GM23248 (cell line): Measurements from ENCODE around the gene PTPRB. TPM values are rescaled to one million over a fixed set of nuclear protein-coding genes. Genes with fewer than 3 reads are reported as not detected.
"Not testable (repeated sequence)": the region's sequence is repeated elsewhere in the genome, so short reads cannot be mapped to it uniquely, and the experiment has no call there.

Experiments
- DNase-seq: peaks from one replicate; pipeline ENCODE4 v3.0.0-alpha.2; 2015
- H2AFZ ChIP-seq: fragments of 200-600 bp; sonication (generic); 2 replicates; pipeline ENCODE4 v1.6.1; 2016; ENCODE audit warnings: antibody characterized with exemption
- H3F3A ChIP-seq: fragments of 200-600 bp; sonication (generic); 2 replicates; pipeline ENCODE4 v1.6.1; 2016; ENCODE audit warnings: mild to moderate bottlenecking, antibody characterized with exemption, mixed run types; ENCODE audit not compliant: insufficient read depth
- H3K27ac ChIP-seq: fragments of 200-600 bp; sonication (generic); 2 replicates; pipeline ENCODE4 v1.5.1; 2016; ENCODE audit warnings: mild to moderate bottlenecking
- H3K27me3 ChIP-seq: fragments of 200-600 bp; sonication (generic); replicated peaks from 2 replicates; pipeline ENCODE4 v1.6.1; 2016; ENCODE audit warnings: mild to moderate bottlenecking; ENCODE audit not compliant: insufficient read depth
- H3K36me3 ChIP-seq: fragments of 200-600 bp; sonication (generic); 2 replicates; pipeline ENCODE4 v1.6.1; 2016; ENCODE audit warnings: low read depth, mild to moderate bottlenecking
- H3K4me1 ChIP-seq: fragments of 200-600 bp; sonication (generic); 2 replicates; pipeline ENCODE4 v1.6.1; 2016; ENCODE audit warnings: mild to moderate bottlenecking; ENCODE audit not compliant: insufficient read depth
- H3K4me2 ChIP-seq: fragments of 200-600 bp; sonication (generic); one replicate; pipeline ENCODE4 v1.6.1; 2016; ENCODE audit warnings: mild to moderate bottlenecking; ENCODE audit not compliant: unreplicated experiment
- H3K4me3 ChIP-seq: fragments of 200-600 bp; sonication (generic); 2 replicates; pipeline ENCODE4 v1.5.1; 2016; ENCODE audit warnings: mild to moderate bottlenecking
- H3K79me2 ChIP-seq: fragments of 200-600 bp; sonication (generic); 2 replicates; pipeline ENCODE4 v1.6.1; 2016; ENCODE audit warnings: mild to moderate bottlenecking; ENCODE audit not compliant: insufficient read depth
- H3K9ac ChIP-seq: fragments of 200-600 bp; sonication (generic); 2 replicates; pipeline ENCODE4 v1.6.1; 2016; ENCODE audit warnings: mild to moderate bottlenecking
- H3K9me2 ChIP-seq: fragments of 200-600 bp; sonication (generic); 2 replicates; pipeline ENCODE4 v1.6.1; 2016; ENCODE audit warnings: mixed run types, mild to moderate bottlenecking, moderate library complexity; ENCODE audit not compliant: insufficient read depth
- H3K9me3 ChIP-seq: fragments of 200-600 bp; sonication (generic); one replicate; pipeline ENCODE4 v1.6.1; 2017; ENCODE audit warnings: low read depth
- H4K20me1 ChIP-seq: fragments of 200-600 bp; sonication (generic); 2 replicates; pipeline ENCODE4 v1.6.0; 2016; ENCODE audit not compliant: insufficient read depth
- EZH2 ChIP-seq: fragments of 200-600 bp; sonication (generic); IDR thresholded peaks from 2 replicates; pipeline ENCODE4 v1.6.1; 2018; ENCODE audit warnings: antibody characterized with exemption, mild to moderate bottlenecking; ENCODE audit not compliant: insufficient read depth, poor library complexity, severe bottlenecking
- EZH2phosphoT487 ChIP-seq: fragments of 200-600 bp; sonication (generic); IDR thresholded peaks from 2 replicates; pipeline ENCODE4 v1.6.1; 2018; ENCODE audit warnings: antibody characterized with exemption, moderate library complexity, mild to moderate bottlenecking, low read depth; ENCODE audit not compliant: insufficient read depth
- WGBS, 2 experiments: methylation state at CpG; one replicate each; pipeline ENCODE4 v1.1.6; 2015 to 2017; ENCODE audit warnings: low lambda C conversion rate in 2 of 2, low coverage in 1 of 2; ENCODE audit errors: missing lambda C conversion rate in 2 of 2; 5-methylcytosine and 5-hydroxymethylcytosine counted together
- in situ Hi-C: fragments of 300-500 bp; cut with MboI; formaldehyde crosslinking; loops from 2 replicates; pipeline ENCODE4 v1.15.0; 2020
- polyA plus RNA-seq: library from polyadenylated mRNA; unstranded; fragments of >200 nt; fragmentation: Nextera tagmentation; extraction: Ambion mirVana; gene quantifications from 2 replicates; pipeline ENCODE4 v1.2.1, GENCODE V29; 2016
- total RNA-seq: library from RNA; depleted of rRNA; stranded (reverse); fragments of >200 nt; shearing (Covaris generic); gene quantifications from 2 replicates; pipeline ENCODE4 v1.2.3, GENCODE V29; 2014

PTPRB gene
- total and polyA plus RNA-seq, 2 experiments from 2014 or later, result 3.8 to 4.4 TPM

DNA sequence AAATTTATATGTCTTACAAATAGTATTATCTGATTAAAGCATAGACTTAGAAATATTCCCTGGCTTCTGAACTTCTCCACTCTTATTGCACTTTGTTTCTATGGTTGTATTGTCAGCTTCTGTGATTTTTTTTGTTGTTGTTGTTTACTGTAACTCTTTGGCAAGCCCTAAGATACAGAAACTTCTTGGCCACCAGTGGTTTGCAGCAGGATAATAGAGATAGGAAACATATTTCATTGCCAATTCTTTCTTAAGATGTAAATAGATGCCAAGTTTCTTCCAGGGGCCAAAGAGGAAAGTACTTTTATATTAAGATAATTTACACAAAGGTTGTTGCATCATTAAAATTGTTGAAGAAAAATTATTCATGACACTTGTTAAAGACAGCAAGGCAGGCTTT is 123.8 kb downstream of the PTPRB start:
- H3K79me2 ChIP-seq, result no peaks in the 10 kb centered on the region
- no peaks in the 10 kb centered on the region for H3K9me2 ChIP-seq
- H3F3A ChIP-seq, result no peaks in the 10 kb centered on the region
- H3K27ac ChIP-seq, result no peak overlapping the region
- no peak for TF ChIP-seq EZH2phosphoT487
- TF ChIP-seq EZH2, result no peak
- no peak for DNase-seq
- no peak overlapping the region for H3K9ac ChIP-seq
- no peak overlapping the region for H3K4me2 ChIP-seq
- in situ Hi-C loops, result no loop called here
- H3K4me3 ChIP-seq, result no peak overlapping the region
- no peaks in the 10 kb centered on the region for H4K20me1 ChIP-seq
- H3K4me1 ChIP-seq, result peaks cover 4% of the 10 kb centered on the region; the same call in 1 of the 2 replicates
- no peaks in the 10 kb centered on the region for H3K36me3 ChIP-seq
- no peak overlapping the region for H2AFZ ChIP-seq
- no peaks in the 10 kb centered on the region for H3K27me3 ChIP-seq
- no peaks in the 10 kb centered on the region for H3K9me3 ChIP-seq

DNA sequence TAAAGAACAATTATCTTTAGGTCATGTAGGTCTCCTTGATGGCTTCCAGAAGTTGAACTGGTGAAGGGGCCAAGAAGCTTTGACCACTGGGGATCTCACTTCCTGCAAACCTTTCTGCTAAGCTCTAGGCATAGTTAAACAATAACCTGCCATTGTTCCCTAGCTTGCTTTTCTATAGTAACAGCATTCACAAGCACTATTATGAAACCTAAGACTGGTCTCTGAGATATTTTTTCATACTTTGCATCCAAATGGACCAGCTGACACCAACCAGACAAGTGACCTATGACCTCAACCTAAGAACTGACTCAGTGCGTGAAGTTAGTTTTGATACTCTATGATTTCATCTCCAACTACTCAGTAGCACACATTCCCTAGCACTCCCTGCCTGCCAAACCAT is 129.1 kb downstream of the PTPRB start:
- no peak for TF ChIP-seq EZH2phosphoT487
- TF ChIP-seq EZH2, result no peak
- Histone ChIP-seq H3K9me3 (no peaks in the 10 kb centered on the region), H3K9me2 (no peaks in the 10 kb centered on the region), H2AFZ (no peak overlapping the region), H3K27ac (no peak overlapping the region), H3K4me3 (no peak overlapping the region), H3F3A (no peaks in the 10 kb centered on the region), H3K9ac (no peak overlapping the region), H3K27me3 (no peaks in the 10 kb centered on the region), H4K20me1 (no peaks in the 10 kb centered on the region), H3K4me2 (no peak overlapping the region), H3K4me1 (no peaks in the 10 kb centered on the region), H3K36me3 (no peaks in the 10 kb centered on the region), H3K79me2 (no peaks in the 10 kb centered on the region)
- in situ Hi-C loops, result no loop called here
- 90 to 94% methylated on average over 1 of the region's 1 CpG for WGBS, 2 experiments
- no peak for DNase-seq

DNA sequence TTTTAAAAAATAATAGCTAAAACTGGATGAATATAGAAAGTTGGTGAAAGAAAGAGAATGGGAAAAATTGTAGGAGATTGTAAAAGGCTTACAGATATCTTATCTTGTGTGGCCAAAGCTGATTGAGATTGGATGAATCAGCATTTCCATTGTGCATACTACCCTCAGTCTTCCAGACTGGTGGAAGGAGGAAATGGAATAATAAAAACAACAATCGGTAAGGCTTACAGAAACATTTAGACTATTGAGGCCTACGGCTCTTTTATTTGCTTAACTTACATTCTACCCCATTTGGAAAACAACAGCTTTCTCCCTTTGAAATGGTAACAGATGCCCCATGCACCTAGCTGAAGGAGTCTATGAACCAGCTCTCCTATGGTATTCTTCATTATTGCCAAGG is 129.8 kb downstream of the PTPRB start:
- TF ChIP-seq EZH2 (no peak), EZH2phosphoT487 (no peak)
- Histone ChIP-seq H3K9me2 (no peaks in the 10 kb centered on the region), H3K27ac (no peak overlapping the region), H3K9me3 (no peaks in the 10 kb centered on the region), H3K4me2 (no peak overlapping the region), H3K27me3 (no peaks in the 10 kb centered on the region), H3K4me3 (no peak overlapping the region), H3K4me1 (no peaks in the 10 kb centered on the region), H4K20me1 (no peaks in the 10 kb centered on the region), H3K79me2 (no peaks in the 10 kb centered on the region), H3K9ac (no peak overlapping the region), H3F3A (no peaks in the 10 kb centered on the region), H2AFZ (no peak overlapping the region), H3K36me3 (no peaks in the 10 kb centered on the region)
- in situ Hi-C loops, result no loop called here
- DNase-seq, result no peak
- 59 to 63% methylated on average over 2 of the region's 2 CpGs for WGBS, 2 experiments

DNA sequence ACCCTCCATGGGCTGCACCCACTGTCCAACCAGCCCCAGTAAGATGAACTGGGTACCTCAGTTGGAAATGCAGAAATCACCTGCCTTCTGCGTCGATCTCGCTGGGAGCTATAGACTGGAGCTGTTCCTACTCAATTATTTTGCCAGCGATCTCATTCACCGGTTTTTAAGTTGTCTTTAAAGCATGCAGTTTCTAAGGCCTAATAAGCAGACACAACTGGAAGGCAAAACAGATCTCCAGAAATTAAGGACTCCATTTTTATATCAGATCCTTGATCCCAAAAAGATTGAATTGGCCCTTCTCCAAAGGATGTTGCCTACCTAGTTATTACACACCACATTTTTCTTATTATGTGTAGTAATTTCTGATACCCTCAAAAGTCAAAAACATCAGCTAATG is 139.7 kb downstream of the PTPRB start:
- Histone ChIP-seq H3K27ac (no peak overlapping the region), H3K4me3 (no peak overlapping the region), H3K27me3 (no peaks in the 10 kb centered on the region), H3F3A (no peaks in the 10 kb centered on the region), H3K9me2 (no peaks in the 10 kb centered on the region), H4K20me1 (no peaks in the 10 kb centered on the region), H3K4me1 (no peaks in the 10 kb centered on the region), H3K4me2 (no peak overlapping the region), H2AFZ (no peak overlapping the region), H3K9ac (no peak overlapping the region), H3K9me3 (no peaks in the 10 kb centered on the region), H3K79me2 (no peaks in the 10 kb centered on the region), H3K36me3 (no peaks in the 10 kb centered on the region)
- TF ChIP-seq EZH2 (no peak), EZH2phosphoT487 (no peak)
- in situ Hi-C loops, result no loop called here
- 62 to 64% methylated on average over 5 of the region's 5 CpGs for WGBS, 2 experiments
- no peak for DNase-seq

DNA sequence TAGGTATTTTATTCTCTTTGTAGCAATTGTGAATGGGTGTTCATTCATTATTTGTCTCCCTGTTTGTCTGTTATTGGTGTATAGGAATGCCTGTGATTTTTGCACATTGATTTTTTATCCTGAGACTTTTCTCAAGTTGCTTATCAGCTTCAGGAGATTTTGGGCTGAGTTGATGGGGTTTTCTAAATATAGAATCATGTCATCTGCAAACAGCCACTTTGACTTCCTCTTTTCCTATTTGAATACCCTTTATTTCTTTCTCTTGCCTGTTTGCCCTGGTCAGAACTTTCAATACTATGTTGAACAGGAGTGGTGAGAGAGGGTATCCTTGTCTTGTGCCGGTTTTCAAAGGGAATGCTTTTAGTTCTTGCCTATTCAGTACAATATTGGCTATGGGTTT is 144.3 kb downstream of the PTPRB start:
- H3K27ac ChIP-seq, H3K36me3 ChIP-seq, H3K79me2 ChIP-seq, H3K4me1 ChIP-seq, H3K9me3 ChIP-seq, H4K20me1 ChIP-seq, in situ Hi-C loops, H3K9ac ChIP-seq, H3K4me3 ChIP-seq, H3K27me3 ChIP-seq, H3F3A ChIP-seq, H3K9me2 ChIP-seq, DNase-seq, H3K4me2 ChIP-seq, H2AFZ ChIP-seq: not testable (repeated sequence)
- 44 to 65% methylated on average over 1 of the region's 1 CpG for WGBS, 2 experiments

DNA sequence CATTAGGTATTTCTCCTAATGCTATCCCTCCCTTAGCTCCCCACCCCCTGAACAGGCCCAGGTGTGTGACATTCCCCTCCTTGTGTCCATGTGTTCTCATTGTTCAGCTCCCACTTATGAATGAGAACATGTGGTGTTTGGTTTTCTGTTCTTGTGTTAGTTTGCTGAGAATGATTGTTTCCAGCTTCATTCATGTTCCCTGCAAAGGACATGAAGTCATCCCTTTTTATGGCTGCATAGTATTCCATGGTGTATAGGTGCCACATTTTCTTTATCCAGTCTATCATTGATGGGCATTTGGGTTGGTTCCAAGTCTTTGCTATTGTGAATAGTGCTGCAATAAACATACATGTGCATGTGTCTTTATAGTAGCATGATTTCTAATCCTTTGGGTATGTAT is 146.3 kb downstream of the PTPRB start:
- DNase-seq, H3K36me3 ChIP-seq, H4K20me1 ChIP-seq, H3K27ac ChIP-seq, H3K4me3 ChIP-seq, H3K9ac ChIP-seq, H2AFZ ChIP-seq, H3K4me1 ChIP-seq, in situ Hi-C loops, H3K79me2 ChIP-seq, H3K4me2 ChIP-seq, H3K27me3 ChIP-seq, H3F3A ChIP-seq, H3K9me2 ChIP-seq, H3K9me3 ChIP-seq: not testable (repeated sequence)
